Choroid plexus epithelial cell (primary cell): Measurements from ENCODE around the gene CIB1.
A peak's percentile ranks its signal among the peaks of the same experiment; 100 is the strongest.

ENCODE experiments used
- DNase-seq: peaks from one replicate; pipeline ENCODE4 v3.0.0-alpha.2; 2010; ENCODE audit warnings: low read depth
- H3K4me3 ChIP-seq: 2 replicates; pipeline ENCODE4 v1.5.1; 2011; ENCODE audit warnings: low read depth, mild to moderate bottlenecking, control low read depth, low read length, moderate library complexity
- TF ChIP-seq, protein P1 (sequence below): conservative IDR thresholded peaks from 2 replicates; pipeline ENCODE4 v1.5.1; 2011; ENCODE audit warnings: low read depth, mild to moderate bottlenecking, control low read depth, inconsistent platforms, low read length, moderate library complexity

CIB1 gene

DNA sequence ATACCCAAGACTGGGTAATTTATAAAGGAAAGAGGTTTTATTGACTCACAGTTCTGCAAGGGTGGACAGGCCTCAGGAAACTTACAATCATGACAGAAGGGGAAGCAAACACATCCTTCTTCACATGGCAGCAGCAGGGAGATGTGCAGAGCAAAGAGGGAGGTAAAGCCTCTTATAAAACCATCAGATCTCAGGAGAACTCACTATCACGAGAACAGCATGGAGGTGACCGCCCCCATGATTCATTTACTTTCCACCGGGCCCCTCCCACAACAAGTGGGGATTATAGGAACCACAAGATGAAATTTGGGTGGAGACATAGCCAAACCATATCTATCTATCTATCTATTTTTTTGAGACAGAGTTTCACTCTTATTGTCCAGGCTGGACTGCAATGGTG lies 5.6 kb upstream of the CIB1 start:
- H3K4me3 ChIP-seq = no peak overlapping the region
- DNase-seq = no peak
- TF ChIP-seq, protein P1, sequence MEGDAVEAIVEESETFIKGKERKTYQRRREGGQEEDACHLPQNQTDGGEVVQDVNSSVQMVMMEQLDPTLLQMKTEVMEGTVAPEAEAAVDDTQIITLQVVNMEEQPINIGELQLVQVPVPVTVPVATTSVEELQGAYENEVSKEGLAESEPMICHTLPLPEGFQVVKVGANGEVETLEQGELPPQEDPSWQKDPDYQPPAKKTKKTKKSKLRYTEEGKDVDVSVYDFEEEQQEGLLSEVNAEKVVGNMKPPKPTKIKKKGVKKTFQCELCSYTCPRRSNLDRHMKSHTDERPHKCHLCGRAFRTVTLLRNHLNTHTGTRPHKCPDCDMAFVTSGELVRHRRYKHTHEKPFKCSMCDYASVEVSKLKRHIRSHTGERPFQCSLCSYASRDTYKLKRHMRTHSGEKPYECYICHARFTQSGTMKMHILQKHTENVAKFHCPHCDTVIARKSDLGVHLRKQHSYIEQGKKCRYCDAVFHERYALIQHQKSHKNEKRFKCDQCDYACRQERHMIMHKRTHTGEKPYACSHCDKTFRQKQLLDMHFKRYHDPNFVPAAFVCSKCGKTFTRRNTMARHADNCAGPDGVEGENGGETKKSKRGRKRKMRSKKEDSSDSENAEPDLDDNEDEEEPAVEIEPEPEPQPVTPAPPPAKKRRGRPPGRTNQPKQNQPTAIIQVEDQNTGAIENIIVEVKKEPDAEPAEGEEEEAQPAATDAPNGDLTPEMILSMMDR = no peak

DNA sequence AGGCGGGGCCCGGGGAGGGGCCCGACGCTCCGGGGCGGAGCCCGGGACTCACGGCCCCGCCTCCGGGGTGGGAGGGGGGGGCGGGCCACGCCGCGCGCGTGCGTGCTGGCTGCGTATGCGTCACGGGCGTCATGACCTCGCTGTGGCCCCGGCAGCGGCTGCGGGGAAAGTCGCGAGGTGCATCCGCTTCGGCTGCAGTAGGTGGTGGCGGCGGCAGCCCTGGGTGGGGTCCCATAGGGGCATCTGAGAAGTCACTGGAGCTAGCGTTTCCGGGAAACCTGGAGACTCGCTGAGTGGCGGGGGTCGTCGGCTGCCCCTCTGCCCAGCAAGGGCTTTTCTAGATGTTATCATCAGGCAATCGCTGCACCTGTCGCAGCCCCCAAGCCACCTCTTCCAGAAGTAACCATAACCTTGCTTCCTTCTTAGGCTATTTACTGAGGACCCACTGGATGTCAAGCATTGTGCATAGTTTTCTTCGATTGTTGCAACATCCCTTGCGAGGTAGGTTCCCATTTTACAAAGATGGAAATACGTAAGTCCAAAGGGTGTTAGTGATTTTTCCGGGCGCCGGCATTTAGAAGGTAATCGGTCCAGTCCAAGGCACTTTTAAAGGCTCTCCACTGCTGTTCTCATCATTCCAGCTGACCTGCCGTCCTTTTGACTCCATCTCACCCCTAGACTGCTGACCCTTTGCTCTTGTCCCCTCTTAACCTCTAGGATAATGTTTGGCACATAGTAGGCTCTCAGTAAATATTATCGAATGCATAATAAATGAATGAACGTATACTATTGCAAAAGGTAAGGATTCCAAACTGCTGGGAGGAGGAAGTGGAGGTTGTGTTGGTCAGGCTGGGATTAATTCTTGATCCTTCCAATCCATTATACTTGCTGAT lies 601 bp upstream of the CIB1 start, which contains the start of gene GDPGP1:
Gene GDPGP1, plus strand, starts transcription at position 114 of the 893 bp plus-strand sequence. CDS start 6,700 bp downstream, outside the sequence.
- H3K4me3 ChIP-seq = peak within 1 kb of the TSS; percentile 85
- peak; percentile 35 for DNase-seq
- TF ChIP-seq, protein P1 = no peak

GRCh38 chr15:90232941-90233386 lies 777 bp downstream of the CIB1 start:
- H3K4me3 ChIP-seq = peak overlapping the region; percentile 85
- TF ChIP-seq, protein P1 = peak; percentile 58
- DNase-seq = peak; percentile 45

DNA sequence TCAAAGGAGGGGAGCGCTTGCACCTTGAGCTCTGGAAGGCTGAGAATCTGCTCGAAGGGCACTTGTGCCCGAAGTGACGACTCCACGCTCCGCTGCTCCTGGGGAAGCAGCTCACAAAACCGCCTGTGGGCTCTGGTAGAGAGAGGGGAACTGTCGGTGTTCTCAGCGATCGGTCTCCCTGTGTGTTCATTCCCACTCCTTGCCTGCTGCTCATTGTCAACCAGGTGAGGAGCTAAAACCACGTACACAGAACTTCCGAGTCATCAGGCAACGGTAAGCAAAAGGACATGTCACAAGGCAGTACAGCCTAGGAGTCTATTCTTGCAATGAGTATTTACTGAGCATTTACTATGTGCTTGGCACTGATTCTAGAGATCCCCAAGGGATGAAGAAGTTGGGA lies 1.5 kb downstream of the CIB1 start:
- H3K4me3 ChIP-seq = no peak overlapping the region
- no peak for DNase-seq
- TF ChIP-seq, protein P1 = no peak

DNA sequence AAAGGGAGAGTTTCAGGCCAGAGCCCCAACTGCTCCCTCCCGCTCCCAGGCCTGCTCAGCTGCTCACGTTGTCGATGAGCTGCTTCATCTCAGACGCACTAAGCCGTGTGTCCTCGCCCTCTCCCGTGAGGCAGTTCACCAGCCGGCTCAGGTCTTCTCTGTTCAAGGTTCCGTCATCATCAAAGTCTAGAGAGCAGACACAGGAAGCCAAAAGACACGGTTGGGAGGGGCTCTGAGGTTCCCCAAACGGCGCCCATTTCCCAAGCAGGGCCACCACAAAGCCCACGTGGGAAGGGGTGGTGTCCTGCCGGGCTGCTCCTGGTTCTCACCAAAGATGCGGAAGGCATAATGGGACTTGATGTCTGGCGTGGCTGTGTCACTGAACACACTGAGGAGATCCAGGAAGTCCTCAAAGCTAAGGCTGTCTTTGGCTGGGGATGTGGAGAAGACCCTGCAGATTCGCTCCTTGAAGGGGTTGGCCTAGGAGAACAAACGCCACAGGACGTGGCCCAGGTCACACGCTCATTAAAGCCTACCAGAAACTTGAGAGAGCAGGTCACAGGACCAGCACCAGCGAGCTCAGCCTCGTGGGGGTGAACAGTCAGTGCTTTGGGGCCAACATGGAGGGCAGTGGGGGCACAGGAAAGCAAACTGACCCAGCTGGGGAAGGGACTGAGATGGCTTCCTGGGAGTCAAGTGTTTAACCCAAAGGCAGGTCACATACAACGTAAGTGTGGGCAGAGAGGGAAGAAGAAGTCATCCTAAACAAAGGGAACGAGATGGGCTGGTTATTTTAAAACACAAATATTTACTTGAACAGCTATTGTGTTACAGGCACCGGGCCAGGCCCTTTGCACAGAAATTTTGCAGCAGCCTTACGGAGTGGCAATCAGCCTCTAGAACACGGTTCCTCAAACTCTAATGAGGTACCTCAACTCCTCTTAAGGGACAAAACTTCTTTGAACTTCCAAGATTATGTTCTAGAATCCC lies 2.4 kb downstream of the CIB1 start:
- no peak overlapping the region for H3K4me3 ChIP-seq
- DNase-seq = no peak

GRCh38 chr15:90230610-90231009 lies 3.1 kb downstream of the CIB1 start:
- TF ChIP-seq, protein P1 = no peak
- DNase-seq = no peak
- no peak overlapping the region for H3K4me3 ChIP-seq

More for the DNA sequence above, 2.4 kb downstream of the CIB1 start:
- TF ChIP-seq, protein P1 = no peak
